ENCODE data around the gene SYCP2. TPM values are rescaled to one million over a fixed set of nuclear protein-coding genes. Genes with fewer than 3 reads are reported as not detected.

The SYCP2 gene
- total and polyA plus RNA-seq, 2 of the 8 experiments (the other 6 are each of a cell fraction or from before 2014, with no cell fraction given), result 0.02 to 0.50 TPM

- TF ChIP-seq CREB1 (IDR thresholded peaks at IDR 0.05), result no peak
- no peak for TF ChIP-seq TCF12 (IDR thresholded peaks at IDR 0.05; ENCODE audit: low read depth, low read length)
- no peak for TF ChIP-seq SRF (IDR thresholded peaks at IDR 0.05; ENCODE audit: low read depth, low read length)
- TF ChIP-seq ZNF274 (IDR thresholded peaks at IDR 0.05; ENCODE audit: borderline replicate concordance, extremely low read depth, low read length), result no peak
- no peak for TF ChIP-seq MAX (IDR thresholded peaks at IDR 0.05)
- TF ChIP-seq TEAD4 (IDR thresholded peaks at IDR 0.05; ENCODE audit: low read depth, low read length), result no peak
Measured at GRCh38 chr20:59940956-59941294, 7.5 kb upstream of the SYCP2 start (continued).

Data from H1 (cell line).